A375 (cell line): ENCODE results near the gene SESN1. TPM values are rescaled to one million over a fixed set of nuclear protein-coding genes. Genes with fewer than 3 reads are reported as not detected.

Experiments used
- small RNA-seq: library from RNA; depleted of rRNA; stranded (forward); fragments of <200 nt; gene quantifications from one replicate; pipeline ENCODE3, GENCODE V24; 2014
- total RNA-seq: library from RNA; depleted of rRNA; stranded (reverse); fragments of >200 nt; shearing (Covaris generic); gene quantifications from 2 replicates; pipeline ENCODE4 v1.2.3, GENCODE V29; 2014; rRNA removed

The SESN1 gene
- total RNA-seq, result 2.6 and 3.7 TPM in 2 replicates

DNA sequence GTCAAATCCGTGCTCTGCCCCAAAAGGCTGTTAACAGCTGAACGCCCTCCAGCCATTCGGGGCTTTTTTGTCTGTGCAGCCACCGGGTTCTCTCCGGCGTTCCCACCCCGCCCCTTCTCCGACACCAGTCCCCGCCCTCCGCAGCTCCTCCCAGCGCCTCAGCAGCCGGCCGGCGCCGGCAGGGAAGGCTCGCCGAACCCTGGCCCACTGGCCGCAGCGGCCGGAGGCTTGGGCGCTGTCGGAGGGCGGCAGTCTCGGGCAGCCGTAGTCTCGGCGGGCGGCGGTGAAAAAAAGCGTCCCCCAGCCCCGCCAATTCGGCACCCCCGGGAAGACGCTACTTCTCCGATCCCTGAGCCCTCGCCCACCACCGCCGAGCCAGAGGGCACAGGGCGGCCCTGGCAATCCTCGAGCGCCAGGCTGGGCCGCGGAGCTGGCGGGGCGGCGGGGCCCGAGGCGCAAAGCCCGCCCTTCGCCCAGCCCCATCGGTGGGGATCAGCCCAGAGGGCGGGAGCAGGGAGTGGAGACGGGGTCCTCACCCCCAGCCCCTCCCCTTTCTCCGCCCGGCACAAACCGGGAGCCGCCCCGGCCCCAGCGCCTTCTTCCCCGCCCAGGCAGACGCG lies at the start of gene SESN1:
TSS of gene SESN1 (minus strand) at position 431 of the 620 bp plus-strand sequence. CDS start 773 bp downstream, outside the sequence.

DNA sequence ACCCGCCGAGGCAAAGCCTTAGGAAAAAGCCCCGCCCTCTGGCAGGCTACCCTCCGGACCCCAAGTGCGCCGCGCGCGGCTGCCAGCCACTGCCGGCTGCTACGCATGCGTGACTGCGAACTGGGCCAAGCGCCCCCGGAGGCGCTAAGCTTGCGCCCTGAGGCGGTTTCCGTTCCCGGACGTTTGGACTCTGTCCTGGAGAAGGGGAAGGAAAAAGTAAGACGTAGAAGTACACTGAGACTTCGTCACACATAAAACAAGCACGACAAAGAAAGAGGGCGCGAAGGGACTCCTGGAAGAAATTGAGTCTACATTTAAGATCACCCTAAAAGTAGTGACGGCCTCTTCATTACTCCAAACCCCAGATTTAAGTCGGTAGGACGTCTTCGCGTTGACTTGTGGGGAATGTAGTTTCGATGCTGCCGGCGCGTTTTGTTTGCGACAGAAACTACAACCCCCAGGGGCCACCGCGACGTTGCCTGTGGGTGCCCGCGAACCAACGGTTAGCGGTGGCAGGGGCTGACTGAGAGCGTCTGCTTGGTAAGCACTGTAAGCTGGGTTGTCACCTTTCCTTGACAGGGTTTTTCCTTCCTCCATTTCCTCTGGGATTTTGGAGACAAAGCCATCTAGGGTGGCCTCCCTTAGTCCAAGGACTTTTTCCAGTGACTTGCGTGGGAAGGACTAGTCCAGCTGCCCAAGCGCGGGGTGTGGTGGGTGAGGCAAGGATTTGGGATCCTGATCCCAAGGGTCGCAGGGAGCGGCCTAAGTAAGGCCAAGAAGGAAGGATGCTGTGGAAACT lies 589 bp upstream of the SESN1 start, which contains the start of gene CEP57L1:
TSS of gene CEP57L1 (plus strand) at position 472 of the 799 bp plus-strand sequence. CDS start 49,715 bp downstream, outside the sequence.

Small RNA genes lying within 50 kb of the gene (small RNA-seq; reads per million reads assigned to genes)
- not detected for gene RNU6-653P

Other genes starting within 250 kb of the SESN1 start
- gene ARMC2, start 246.4 kb downstream of the SESN1 start, total RNA-seq, result 0.34 and 0.66 TPM in 2 replicates
- gene CEP57L1, start 661 bp upstream of the SESN1 start, total RNA-seq, result 12.5 and 13.2 TPM in 2 replicates